K562 (cell line): Measurements from ENCODE around the gene ANKRD6. TPM values are rescaled to one million over a fixed set of nuclear protein-coding genes. Genes with fewer than 3 reads are reported as not detected.
A peak's percentile ranks its signal among the peaks of the same experiment; 100 is the strongest.

Experiments used
- ATAC-seq: fragments of 200-7000 bp; cut with Tn5 transposase; 3 replicates; pipeline ENCODE4 v1.9.1; 2020; ENCODE audit warnings: moderate library complexity
- BruUV-seq: library from RNA; stranded (reverse); fragments of 400-500 nt; replicated peaks from 2 replicates; lab custom pipeline; 2021; lab: Mats Ljungman, UMichigan
- CTCF ChIA-PET: fragments of 300-600 bp; formaldehyde crosslinking; extraction: SDS; loops from one replicate; lab custom pipeline; 2021; ENCODE audit warnings: low intra/inter-chr PET ratio; lab: Yijun Ruan, JAX
- POLR2A ChIA-PET: fragments of 300-600, 350-650 bp; sonication (Branson Sonifier 250); formaldehyde crosslinking; extraction: SDS; loops from one replicate; lab custom pipeline; 2021; ENCODE audit warnings: antibody characterized with exemption, inconsistent platforms; lab: Yijun Ruan, JAX
- DNase-seq, 4 experiments: peaks; one replicate each; pipeline versions ENCODE4 v3.0.0 to v3.0.0-alpha.2; 2011 to 2018; ENCODE audit warnings: low spot score in 3 of 4, mixed read lengths in 3 of 4; ENCODE audit errors: extremely low read depth in 1 of 4
- FAIRE-seq: peaks from 2 replicates; lab custom pipeline; 2011; peaks lifted over from hg19 to GRCh38; lab: Jason Lieb, UNC
- H2AFZ ChIP-seq: 2 replicates; pipeline ENCODE4 v1.6.0; 2011; ENCODE audit warnings: low read depth, low read length, control low read depth, inconsistent platforms
- H3K27ac ChIP-seq: fragments of 200-600 bp; 3 replicates; pipeline ENCODE4 v1.8.0; 2011; ENCODE audit warnings: low read depth, mild to moderate bottlenecking, control low read depth, inconsistent platforms, low read length, moderate library complexity, mixed read lengths; ENCODE audit errors: extremely low read depth
- H3K27me3 ChIP-seq, 2 experiments: fragments of 300-600 bp in 1 of 2; 2 replicates in 1 of 2; 3 replicates in 1 of 2; pipeline versions ENCODE4 v1.6.0 to v1.8.0; 2011; ENCODE audit warnings: inconsistent platforms in 2 of 2, low read length in 2 of 2, mild to moderate bottlenecking in 1 of 2, mixed read lengths in 1 of 2, moderate library complexity in 1 of 2; ENCODE audit not compliant: control insufficient read depth in 2 of 2, insufficient read depth in 2 of 2
- H3K36me3 ChIP-seq: fragments of 300-600 bp; 3 replicates; pipeline ENCODE4 v1.8.0; 2011; ENCODE audit warnings: mild to moderate bottlenecking, low read length, inconsistent platforms; ENCODE audit not compliant: control insufficient read depth, insufficient read depth
- H3K4me1 ChIP-seq, 2 experiments: fragments of 200-600 bp in 1 of 2; replicated peaks in 1 of 2; 2 replicates in 1 of 2; 3 replicates in 1 of 2; pipeline versions ENCODE4 v1.5.1 to v1.8.0; 2011; ENCODE audit warnings: inconsistent platforms in 2 of 2, low read length in 2 of 2, mild to moderate bottlenecking in 1 of 2, mixed read lengths in 1 of 2, moderate library complexity in 1 of 2; ENCODE audit not compliant: control insufficient read depth in 2 of 2, insufficient read depth in 2 of 2
- H3K4me2 ChIP-seq: 2 replicates; pipeline ENCODE4 v1.6.1; 2011; ENCODE audit warnings: low read length, control low read depth, inconsistent platforms, mixed read lengths; ENCODE audit not compliant: insufficient read depth
- H3K4me3 ChIP-seq: fragments of 200-600 bp; sonication (generic), shearing (Covaris generic); 2 replicates; pipeline ENCODE4 v1.5.1; 2016; ENCODE audit warnings: control low read depth, inconsistent platforms
- H3K79me2 ChIP-seq: fragments of 200-600 bp; 3 replicates; pipeline ENCODE4 v1.8.0; 2011; ENCODE audit warnings: low read length, inconsistent platforms; ENCODE audit not compliant: control insufficient read depth, insufficient read depth
- H3K9ac ChIP-seq, 2 experiments: 2 replicates each; pipeline versions ENCODE4 v1.6.0 to v1.6.1; 2011; ENCODE audit warnings: low read depth in 2 of 2, low read length in 2 of 2, control low read depth in 1 of 2, inconsistent platforms in 1 of 2, mild to moderate bottlenecking in 1 of 2, mixed read lengths in 1 of 2; ENCODE audit not compliant: insufficient read depth in 1 of 2
- H3K9me1 ChIP-seq: one replicate; pipeline ENCODE4 v1.6.0; 2011; ENCODE audit warnings: inconsistent platforms, mild to moderate bottlenecking, low read length, moderate library complexity; ENCODE audit not compliant: control insufficient read depth, insufficient read depth
- H3K9me3 ChIP-seq: replicated peaks from 2 replicates; pipeline ENCODE4 v1.5.1; 2011; ENCODE audit warnings: low read depth, low read length, inconsistent platforms; ENCODE audit not compliant: control insufficient read depth, insufficient read depth
- H4K20me1 ChIP-seq: replicated peaks from 2 replicates; pipeline ENCODE4 v1.6.1; 2011; ENCODE audit warnings: low read length, inconsistent platforms, mixed read lengths; ENCODE audit not compliant: control insufficient read depth, insufficient read depth
- ETS1 ChIP-seq: conservative IDR thresholded peaks from 2 replicates; pipeline ENCODE4 v1.6.1; 2011; ENCODE audit warnings: low read depth, mild to moderate bottlenecking, low read length; ENCODE audit not compliant: control insufficient read depth
- IRF2 ChIP-seq: sonication (generic); formaldehyde crosslinking; IDR thresholded peaks from 2 replicates; pipeline ENCODE4 v1.8.1; 2022; ENCODE audit warnings: mild to moderate bottlenecking, missing genetic modification reagents
- MAFG ChIP-seq: fragments of 450-650 bp; conservative IDR thresholded peaks from 2 replicates; pipeline ENCODE4 v1.6.1; 2016; ENCODE audit warnings: missing genetic modification characterization, missing compliant biosample characterization
- MBD1 ChIP-seq: fragments of 250-450 bp; sonication (Bioruptor Pico); IDR thresholded peaks from 2 replicates; pipeline ENCODE4 v1.8.0; 2022; ENCODE audit warnings: inconsistent platforms
- NFIX ChIP-seq: fragments of 250-450 bp; sonication (Bioruptor Pico); IDR thresholded peaks from 2 replicates; pipeline ENCODE4 v1.4.0; 2020; ENCODE audit warnings: low read depth, mild to moderate bottlenecking, moderate library complexity
- NR2C1 ChIP-seq, 2 experiments: fragments of 450-650 bp; IDR thresholded peaks; 2 replicates each; pipeline ENCODE4 v1.6.1; 2017; ENCODE audit warnings: mild to moderate bottlenecking in 2 of 2, antibody characterized with exemption in 1 of 2, inconsistent platforms in 1 of 2, missing compliant biosample characterization in 1 of 2, missing genetic modification characterization in 1 of 2
- POLR2A ChIP-seq: fragments of 450-650 bp; conservative IDR thresholded peaks from 2 replicates; pipeline ENCODE4 v1.6.1; 2016
- RFX7 ChIP-seq: fragments of 250-450 bp; sonication (Bioruptor Pico); IDR thresholded peaks from 2 replicates; pipeline ENCODE4 v1.5.1; 2021; ENCODE audit warnings: mild to moderate bottlenecking
- TFAP4 ChIP-seq: sonication (generic); formaldehyde crosslinking; IDR thresholded peaks from 2 replicates; pipeline ENCODE4 v1.8.0; 2022; ENCODE audit warnings: missing genetic modification reagents, mild to moderate bottlenecking, moderate library complexity, borderline replicate concordance
- USF2 ChIP-seq: sonication (generic); formaldehyde crosslinking; IDR thresholded peaks from 2 replicates; pipeline ENCODE4 v1.5.0; 2020; ENCODE audit warnings: missing genetic modification reagents
- XRCC3 ChIP-seq: fragments of 450-650 bp; IDR thresholded peaks from 2 replicates; pipeline ENCODE4 v1.6.1; 2017; ENCODE audit warnings: mild to moderate bottlenecking, moderate library complexity
- ZBTB49 ChIP-seq: sonication (generic); formaldehyde crosslinking; IDR thresholded peaks from 2 replicates; pipeline ENCODE4 v1.8.0; 2022; ENCODE audit warnings: missing genetic modification reagents, mild to moderate bottlenecking, borderline replicate concordance
- ZNF644 ChIP-seq: fragments of 200-800 bp; sonication (Bioruptor generic); IDR thresholded peaks from 2 replicates; pipeline ENCODE4 v1.6.1; 2016; ENCODE audit warnings: low read depth, missing genetic modification characterization, missing compliant biosample characterization
- ZNF778 ChIP-seq: fragments of 450-650 bp; formaldehyde crosslinking; IDR thresholded peaks from 2 replicates; pipeline ENCODE4 v1.4.0; 2020; ENCODE audit warnings: mild to moderate bottlenecking, moderate library complexity
- WGBS: fragments of 100-300 bp; shearing (Covaris generic); methylation state at CpG from one replicate; pipeline ENCODE4 v1.1.6; 2016; ENCODE audit warnings: low coverage, mixed read lengths; ENCODE audit not compliant: insufficient coverage; ENCODE audit errors: missing lambda C conversion rate; 5-methylcytosine and 5-hydroxymethylcytosine counted together
- in situ Hi-C: fragments of 300-500 bp; cut with MboI; formaldehyde crosslinking; loops from 4 replicates; pipeline ENCODE4 v1.15.0; 2018; ENCODE audit warnings: inconsistent platforms, mixed read lengths
- intact Hi-C: fragments of 100-400 bp; cut with micrococcal nuclease; formaldehyde crosslinking; loops from 2 replicates; pipeline ENCODE4 v1.14.2; 2022
- polyA plus RNA-seq, 8 experiments: library from polyadenylated mRNA; depleted of rRNA in 4 of 8; stranded (reverse) in 5 of 8; unstranded in 3 of 8; fragments of >200 nt; fragmentation: Nextera tagmentation in 2 of 8; fragmentation: Illumina TruSeq in 1 of 8; extraction: Ambion mirVana in 2 of 8; extraction: Trizol in 1 of 8; gene quantifications; 2 replicates each; pipeline versions ENCODE4 v1.2.1 to v1.2.3, GENCODE V29; 2011 to 2014; ENCODE audit warnings: inconsistent platforms in 1 of 8, missing spikeins in 1 of 8
- total RNA-seq, 7 experiments: library from RNA; depleted of rRNA in 6 of 7; stranded (reverse); fragments of >200 nt in 6 of 7; fragmentation: Illumina TruSeq in 2 of 7; extraction: Trizol in 2 of 7; gene quantifications; 2 replicates each; pipeline versions ENCODE4 v1.2.1 to v1.2.3, GENCODE V29; 2011 to 2021; ENCODE audit warnings: low replicate concordance in 1 of 7

The ANKRD6 gene
- total and polyA plus RNA-seq, 9 of the 15 experiments (the other 6 are each of a cell fraction or from before 2014, with no cell fraction given): 0.04 to 0.22 (median 0.08) TPM; not detected in 4

GRCh38 chr6:89411145-89412070 lies 21.5 kb upstream of the ANKRD6 start:
- H3K79me2 ChIP-seq: no peaks in the 10 kb centered on the region
- BruUV-seq: no TSS peak
- 0 out of 2 replicates have a peak, but pooled peaks cover 3% of the 10 kb centered on the region for H4K20me1 ChIP-seq
- ChIA-PET CTCF (no interaction called here), POLR2A (no interaction called here)
- 9% methylated on average over 28 of the region's 93 CpGs for WGBS
- no peak overlapping the region for H3K27ac ChIP-seq
- intact Hi-C loops (no loop called here), in situ Hi-C loops (no loop called here)
- peak; percentile 68 for ATAC-seq
- H3K9me1 ChIP-seq: peaks cover 2% of the 10 kb centered on the region
- peaks cover 32 to 48% of the 10 kb centered on the region in 2 experiments for H3K27me3 ChIP-seq
- H3K9ac ChIP-seq: no peak overlapping the region
- H2AFZ ChIP-seq: no peak overlapping the region
- H3K4me3 ChIP-seq: peak overlapping the region; percentile 27
- H3K4me1 ChIP-seq: peaks cover 0 to 17% of the 10 kb centered on the region in 2 experiments; a peak in 2 of 5 replicates
- FAIRE-seq: no peak
- H3K36me3 ChIP-seq: no peaks in the 10 kb centered on the region
- DNase-seq: peak in 2 of 4 experiments; percentile 15 to 23
- no peaks in the 10 kb centered on the region for H3K9me3 ChIP-seq
- H3K4me2 ChIP-seq: no peak overlapping the region
- no peak for TF ChIP-seq POLR2A
- no peak for TF ChIP-seq ZNF778 (CRISPR knock-in tag)
- no peak for TF ChIP-seq ZBTB49 (CRISPR knock-in tag)
- TF ChIP-seq MAFG (tag): no peak
- TF ChIP-seq IRF2 (CRISPR knock-in tag): no peak
- TF ChIP-seq XRCC3: no peak
- no peak for TF ChIP-seq MBD1
- no peak for TF ChIP-seq ETS1
- no peak for TF ChIP-seq USF2
- TF ChIP-seq RFX7 (CRISPR knock-in tag): no peak
- peak; percentile 8; the same call in 1 of the 2 replicates for TF ChIP-seq TFAP4
- TF ChIP-seq ZNF644: no peak
- no peak for TF ChIP-seq NR2C1 (IDR thresholded peaks at IDR 0.05)
- no peak for TF ChIP-seq NR2C1 (tag; IDR thresholded peaks at IDR 0.05)
- TF ChIP-seq NFIX (CRISPR knock-in tag): no peak
